HUES48 (cell line): Measurements from ENCODE around the gene MARCKSL1.

Experiments used
- H3K27ac ChIP-seq: one replicate; pipeline ENCODE4 v1.7.0; 2013; ENCODE audit warnings: low read depth, low read length, inconsistent platforms
- H3K27me3 ChIP-seq: 2 replicates; pipeline ENCODE4 v1.6.1; 2013; ENCODE audit warnings: mild to moderate bottlenecking, low read length; ENCODE audit not compliant: control insufficient read depth, insufficient read depth
- H3K36me3 ChIP-seq: 2 replicates; pipeline ENCODE4 v1.6.1; 2013; ENCODE audit warnings: low read length; ENCODE audit not compliant: control insufficient read depth, insufficient read depth
- H3K4me1 ChIP-seq: 2 replicates; pipeline ENCODE4 v1.6.1; 2013; ENCODE audit warnings: mild to moderate bottlenecking, low read length; ENCODE audit not compliant: control insufficient read depth, insufficient read depth
- H3K4me3 ChIP-seq: 2 replicates; pipeline ENCODE4 v1.5.1; 2013; ENCODE audit warnings: mild to moderate bottlenecking, low read depth, low read length
- H3K9ac ChIP-seq: 2 replicates; pipeline ENCODE4 v1.6.1; 2013; ENCODE audit warnings: mild to moderate bottlenecking, low read depth, low read length, moderate library complexity
- H3K9me3 ChIP-seq: 2 replicates; pipeline ENCODE4 v1.6.1; 2013; ENCODE audit warnings: low read length; ENCODE audit not compliant: control insufficient read depth, insufficient read depth

Gene MARCKSL1, protein sequence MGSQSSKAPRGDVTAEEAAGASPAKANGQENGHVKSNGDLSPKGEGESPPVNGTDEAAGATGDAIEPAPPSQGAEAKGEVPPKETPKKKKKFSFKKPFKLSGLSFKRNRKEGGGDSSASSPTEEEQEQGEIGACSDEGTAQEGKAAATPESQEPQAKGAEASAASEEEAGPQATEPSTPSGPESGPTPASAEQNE

GRCh38 chr1:32335790-32336590 is at the start of gene MARCKSL1:
Gene MARCKSL1, minus strand, starts transcription at chr1:32336233. Its CDS starts 200 bp downstream, at chr1:32336033.
- Histone ChIP-seq H3K27me3 (0 out of 2 replicates have a peak, but pooled peaks cover 4% of the 10 kb centered on the region), H3K27ac (peak within 1 kb of the TSS; percentile 87), H3K9me3 (no peaks in the 10 kb centered on the region), H3K9ac (peak within 1 kb of the TSS; percentile 78), H3K36me3 (peaks cover 38% of the 10 kb centered on the region), H3K4me3 (peak within 1 kb of the TSS; percentile 68), H3K4me1 (peaks cover 37% of the 10 kb centered on the region)

- Histone ChIP-seq H3K27me3 (no peaks in the 10 kb centered on the region), H3K4me1 (no peaks in the 10 kb centered on the region), H3K4me3 (no peak overlapping the region), H3K36me3 (peaks cover 98% of the 10 kb centered on the region), H3K27ac (no peak overlapping the region), H3K9ac (no peak overlapping the region), H3K9me3 (no peaks in the 10 kb centered on the region)
Observed at GRCh38 chr1:32380057-32380456, 44.0 kb upstream of the MARCKSL1 start.

DNA sequence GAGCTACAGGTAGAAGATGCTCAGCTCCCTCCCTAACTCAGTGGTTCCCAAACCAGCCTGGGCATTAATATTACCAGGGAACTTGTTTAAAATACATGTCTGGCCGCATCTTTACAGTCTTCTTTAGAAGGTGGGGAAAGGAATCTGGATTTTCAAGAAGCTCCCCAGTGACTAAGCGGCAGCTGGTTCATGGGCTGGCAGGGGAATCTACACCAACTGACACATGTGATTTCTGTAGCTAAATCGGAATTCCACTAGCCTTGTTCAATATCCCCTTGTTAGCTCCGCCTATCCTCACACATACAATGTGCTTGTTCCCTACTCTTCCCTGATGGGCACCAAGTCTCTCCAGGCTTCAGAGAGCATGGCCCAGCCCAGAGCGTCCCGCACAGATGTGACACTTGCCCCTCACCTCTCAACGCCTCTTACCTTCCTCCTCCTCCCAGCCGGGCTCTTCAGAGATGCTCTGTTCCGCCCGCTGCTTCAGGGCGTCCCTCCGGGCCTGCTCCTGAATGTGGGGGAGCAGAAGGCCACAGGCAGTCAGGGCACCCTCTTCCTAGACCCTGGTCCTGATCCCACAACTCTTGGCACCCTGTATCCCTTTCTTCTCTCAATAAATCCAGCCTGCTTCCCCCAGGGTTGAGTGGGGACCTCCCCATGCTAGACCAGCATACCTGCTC is 41.6 kb upstream of the MARCKSL1 start:
- Histone ChIP-seq H3K9ac (no peak overlapping the region), H3K27me3 (no peaks in the 10 kb centered on the region), H3K9me3 (no peaks in the 10 kb centered on the region), H3K4me1 (no peaks in the 10 kb centered on the region), H3K4me3 (no peak overlapping the region), H3K36me3 (peaks cover 95% of the 10 kb centered on the region), H3K27ac (no peak overlapping the region)

- Histone ChIP-seq H3K4me3 (no peak overlapping the region), H3K9me3 (no peaks in the 10 kb centered on the region), H3K27ac (no peak overlapping the region), H3K36me3 (peaks cover 94% of the 10 kb centered on the region), H3K9ac (no peak overlapping the region), H3K27me3 (no peaks in the 10 kb centered on the region), H3K4me1 (no peaks in the 10 kb centered on the region)
Observed at GRCh38 chr1:32376199-32376598, 40.2 kb upstream of the MARCKSL1 start.

DNA sequence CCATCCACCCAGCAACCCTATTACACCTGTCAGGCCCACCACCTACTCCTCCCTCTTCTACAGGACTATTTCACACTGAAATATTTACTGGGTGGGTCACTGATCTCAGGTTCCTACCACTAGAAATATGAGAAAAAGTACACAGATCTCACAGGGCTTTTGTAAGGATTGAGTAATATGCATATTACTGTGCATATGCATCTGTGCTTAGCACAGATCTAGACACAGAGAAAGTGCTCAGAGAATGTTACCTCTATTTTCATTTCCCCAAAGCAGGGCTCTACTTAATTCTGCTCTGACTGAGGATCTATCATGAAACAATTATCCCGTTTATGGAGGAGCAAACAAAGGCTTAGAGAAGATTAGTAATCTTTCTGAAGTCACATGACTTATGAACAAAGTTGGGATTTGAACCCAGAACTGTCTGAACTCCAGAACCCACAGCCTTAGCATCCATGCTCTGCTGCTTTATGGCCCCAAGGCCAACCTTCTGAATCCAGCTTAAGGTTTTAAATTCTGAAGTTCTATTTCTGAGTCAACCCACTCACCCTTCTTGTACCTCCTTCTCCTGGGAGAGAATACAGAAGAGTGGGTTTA is 38.1 kb upstream of the MARCKSL1 start:
- Histone ChIP-seq H3K4me1 (no peaks in the 10 kb centered on the region), H3K4me3 (no peak overlapping the region), H3K27me3 (no peaks in the 10 kb centered on the region), H3K9ac (no peak overlapping the region), H3K9me3 (no peaks in the 10 kb centered on the region), H3K27ac (no peak overlapping the region), H3K36me3 (peaks cover 84% of the 10 kb centered on the region)

DNA sequence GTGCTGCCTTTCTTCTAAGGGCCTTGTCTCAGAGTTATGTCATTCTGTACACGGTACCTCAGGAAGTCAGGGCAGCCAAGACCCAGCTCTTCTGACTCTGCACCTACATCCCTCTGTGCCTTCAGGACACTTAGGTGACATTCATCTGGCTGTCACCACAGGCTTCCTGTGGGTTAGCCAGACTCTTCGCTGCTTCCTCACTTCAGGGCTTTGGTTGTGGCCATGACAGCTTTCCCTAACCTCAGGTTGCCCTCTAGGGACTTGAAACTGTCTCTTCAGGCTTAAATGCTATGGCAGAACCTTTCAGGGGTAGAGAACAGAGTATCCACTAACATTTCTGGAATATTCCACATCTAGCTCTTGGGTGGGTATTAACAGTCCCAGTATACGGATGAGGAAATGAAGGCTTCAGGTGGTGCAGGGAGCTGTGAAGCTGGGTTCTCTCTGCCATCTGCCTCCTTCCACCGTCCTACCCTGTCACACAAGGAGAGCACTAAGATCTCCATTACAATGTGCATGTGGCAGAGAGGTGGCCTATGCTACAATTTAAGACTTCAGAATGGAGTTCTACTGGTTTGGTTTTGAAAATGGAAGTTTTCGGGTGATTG is 36.2 kb upstream of the MARCKSL1 start:
- Histone ChIP-seq H3K36me3 (peaks cover 83% of the 10 kb centered on the region), H3K4me1 (no peaks in the 10 kb centered on the region), H3K27me3 (no peaks in the 10 kb centered on the region), H3K9ac (no peak overlapping the region), H3K9me3 (no peaks in the 10 kb centered on the region), H3K4me3 (no peak overlapping the region), H3K27ac (no peak overlapping the region)

GRCh38 chr1:32367912-32368635 is 32.0 kb upstream of the MARCKSL1 start:
- Histone ChIP-seq H3K27me3 (no peaks in the 10 kb centered on the region), H3K36me3 (peaks cover 78% of the 10 kb centered on the region), H3K4me3 (no peak overlapping the region), H3K4me1 (no peaks in the 10 kb centered on the region), H3K27ac (no peak overlapping the region), H3K9me3 (no peaks in the 10 kb centered on the region), H3K9ac (no peak overlapping the region)

DNA sequence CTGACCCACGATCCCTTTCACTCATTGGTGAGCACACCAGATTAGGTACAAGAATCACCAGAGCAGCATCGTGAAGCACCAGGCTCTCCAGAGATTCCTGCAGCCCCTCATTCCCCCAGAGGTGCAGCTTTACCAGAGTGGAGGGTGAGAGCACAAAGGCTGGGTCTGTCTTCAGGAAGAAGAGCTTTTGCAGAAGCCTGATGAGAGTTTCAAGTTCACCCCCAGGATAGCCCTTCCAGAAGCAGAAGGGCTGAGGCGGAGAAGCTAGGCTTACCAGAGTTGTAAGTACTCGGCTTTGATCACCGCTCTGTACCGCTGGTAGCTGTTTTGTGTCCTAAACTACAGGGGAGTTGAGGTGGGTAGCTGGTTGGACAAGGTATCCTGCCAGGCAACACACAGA is 29.4 kb upstream of the MARCKSL1 start:
- Histone ChIP-seq H3K27ac (no peak overlapping the region), H3K27me3 (peaks cover 10% of the 10 kb centered on the region), H3K36me3 (peaks cover 59% of the 10 kb centered on the region), H3K4me3 (no peak overlapping the region), H3K4me1 (peaks cover 5% of the 10 kb centered on the region; the same call in 1 of the 2 replicates), H3K9me3 (no peaks in the 10 kb centered on the region), H3K9ac (no peak overlapping the region; the same call in 1 of the 2 replicates)

GRCh38 chr1:32364836-32365235 is 28.8 kb upstream of the MARCKSL1 start:
- Histone ChIP-seq H3K36me3 (peaks cover 59% of the 10 kb centered on the region), H3K9ac (no peak overlapping the region), H3K27ac (no peak overlapping the region), H3K4me1 (peaks cover 5% of the 10 kb centered on the region; the same call in 1 of the 2 replicates), H3K27me3 (peaks cover 11% of the 10 kb centered on the region), H3K9me3 (no peaks in the 10 kb centered on the region), H3K4me3 (no peak overlapping the region)

- Histone ChIP-seq H3K27ac (no peak overlapping the region), H3K9ac (no peak overlapping the region), H3K27me3 (peaks cover 11% of the 10 kb centered on the region), H3K9me3 (no peaks in the 10 kb centered on the region), H3K36me3 (peaks cover 49% of the 10 kb centered on the region), H3K4me3 (no peak overlapping the region), H3K4me1 (peaks cover 5% of the 10 kb centered on the region; the same call in 1 of the 2 replicates)
Observed at GRCh38 chr1:32363713-32364112, 27.7 kb upstream of the MARCKSL1 start.
